ENCODE measurements around the gene IFNK.

IFNK gene

DNA sequence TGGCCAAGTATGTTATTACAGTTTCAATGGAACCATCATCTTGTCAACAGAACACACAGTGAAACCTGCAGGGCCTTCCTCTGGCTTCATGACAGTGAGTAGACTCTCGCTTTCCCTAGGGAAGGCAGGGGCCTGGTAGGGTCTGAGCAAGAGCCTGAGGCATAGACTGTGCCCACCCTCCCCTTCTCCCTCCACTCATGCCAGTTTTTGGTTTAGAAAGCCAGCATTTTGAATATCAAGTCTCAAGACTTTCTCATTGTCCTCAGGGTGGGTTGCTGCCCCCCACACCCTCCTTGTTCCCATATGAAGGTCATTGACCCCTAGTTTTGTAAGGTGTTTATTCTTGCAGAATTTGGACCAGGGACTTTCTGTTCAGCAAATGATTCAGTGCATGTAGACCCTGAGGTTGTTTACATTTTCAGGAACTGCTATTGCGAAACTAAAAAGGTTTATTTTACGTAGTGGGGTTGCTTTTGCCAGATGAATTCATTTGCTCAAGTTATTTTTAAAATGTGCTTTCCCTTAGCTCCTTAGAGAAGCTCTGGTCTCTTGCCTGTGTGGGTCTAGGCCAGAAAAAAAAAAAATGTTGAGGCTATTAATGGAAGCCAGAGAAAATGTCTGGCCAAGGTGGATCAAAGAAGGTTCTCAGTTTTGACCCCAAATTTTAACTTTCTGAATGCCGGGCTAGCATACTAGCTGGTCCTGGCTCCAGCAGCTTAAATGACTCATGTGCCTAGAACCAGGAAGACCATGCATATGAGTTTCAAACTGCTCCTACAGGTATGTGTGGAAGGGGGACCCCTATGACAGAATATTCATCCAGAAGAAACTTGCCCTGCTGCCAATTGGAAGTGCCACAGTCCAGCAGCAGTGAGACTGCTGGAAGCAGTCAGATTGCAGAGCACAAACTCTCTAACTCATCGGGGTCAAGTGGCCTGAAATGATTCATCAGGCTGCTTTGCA is 15.7 kb downstream of the IFNK start:
- no peak for DNase-seq

DNA sequence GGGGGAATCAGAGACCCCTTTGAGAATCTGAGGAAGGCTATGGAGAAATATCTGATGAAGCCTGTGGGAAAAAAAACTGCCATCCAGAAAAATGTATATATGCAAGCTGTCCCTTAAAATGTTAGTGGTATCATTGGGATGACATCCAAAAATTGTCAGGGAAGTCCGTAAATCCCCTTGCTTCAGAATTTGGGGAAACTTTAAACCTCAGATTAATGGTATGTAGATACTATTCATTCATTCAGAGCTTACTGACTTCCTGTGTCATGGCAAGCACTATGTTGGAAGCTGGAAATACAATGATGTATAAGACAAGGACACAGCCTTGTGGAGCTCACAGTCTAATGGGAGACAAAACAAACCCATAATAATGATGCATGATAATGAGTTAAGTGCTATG is 16.4 kb downstream of the IFNK start:
- no peak for DNase-seq

DNA sequence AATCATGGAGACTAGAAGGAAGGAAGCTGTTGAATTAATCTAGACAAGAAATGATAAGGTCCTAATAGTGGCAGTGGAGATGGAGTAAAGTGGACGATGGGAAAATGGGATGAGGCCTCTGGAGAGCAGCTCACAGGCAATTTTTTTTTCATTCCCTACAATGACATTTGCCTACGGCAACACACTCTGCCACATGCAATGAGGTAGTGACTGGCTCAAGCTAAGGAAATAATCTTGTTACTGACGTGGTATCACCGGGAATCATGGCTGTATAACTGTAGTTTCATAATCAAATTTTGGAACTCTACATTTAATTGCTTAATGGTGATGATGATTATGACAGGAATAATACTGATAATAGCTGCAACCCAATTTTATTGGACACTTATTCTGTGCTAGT is 17.6 kb downstream of the IFNK start:
- no peak for DNase-seq

DNA sequence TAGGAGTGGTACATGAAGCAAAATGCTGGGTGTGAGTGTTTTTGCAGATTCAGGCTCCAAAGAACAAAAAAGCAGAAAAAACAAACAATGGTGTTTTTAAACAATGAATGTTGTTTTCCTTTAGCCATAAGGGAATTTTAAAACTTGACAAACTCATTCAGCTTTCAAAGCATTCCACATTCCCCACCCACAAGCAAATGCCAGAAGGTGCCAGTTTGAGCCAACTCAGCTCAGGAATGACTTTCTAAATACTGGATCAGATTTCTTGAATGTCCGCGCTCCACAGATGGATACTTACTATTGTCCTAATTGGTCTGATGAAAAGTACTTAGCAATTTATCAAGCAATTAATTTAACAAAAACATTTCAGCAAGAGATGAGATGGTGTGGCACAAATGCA is 18.4 kb downstream of the IFNK start:
- no peak for DNase-seq

DNA sequence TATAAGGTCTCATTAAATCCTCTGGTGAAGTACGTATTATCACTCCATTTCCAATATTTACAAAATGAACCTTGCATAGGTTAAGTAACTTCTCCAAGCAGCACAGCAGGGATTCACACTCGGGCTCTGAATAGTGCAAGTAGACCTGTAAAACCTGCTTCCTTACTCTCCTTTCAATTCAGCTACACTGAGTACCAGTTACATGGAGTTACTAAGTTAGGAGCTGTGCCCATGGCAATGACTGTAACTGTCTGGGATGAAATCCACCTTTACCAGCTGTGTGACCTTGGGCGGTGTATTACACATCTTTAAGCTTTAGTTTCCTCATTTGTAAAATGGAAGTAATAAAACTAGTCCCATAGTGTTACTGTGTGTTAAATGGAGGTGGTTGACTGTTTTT is 21.4 kb downstream of the IFNK start:
- no peak for DNase-seq

DNA sequence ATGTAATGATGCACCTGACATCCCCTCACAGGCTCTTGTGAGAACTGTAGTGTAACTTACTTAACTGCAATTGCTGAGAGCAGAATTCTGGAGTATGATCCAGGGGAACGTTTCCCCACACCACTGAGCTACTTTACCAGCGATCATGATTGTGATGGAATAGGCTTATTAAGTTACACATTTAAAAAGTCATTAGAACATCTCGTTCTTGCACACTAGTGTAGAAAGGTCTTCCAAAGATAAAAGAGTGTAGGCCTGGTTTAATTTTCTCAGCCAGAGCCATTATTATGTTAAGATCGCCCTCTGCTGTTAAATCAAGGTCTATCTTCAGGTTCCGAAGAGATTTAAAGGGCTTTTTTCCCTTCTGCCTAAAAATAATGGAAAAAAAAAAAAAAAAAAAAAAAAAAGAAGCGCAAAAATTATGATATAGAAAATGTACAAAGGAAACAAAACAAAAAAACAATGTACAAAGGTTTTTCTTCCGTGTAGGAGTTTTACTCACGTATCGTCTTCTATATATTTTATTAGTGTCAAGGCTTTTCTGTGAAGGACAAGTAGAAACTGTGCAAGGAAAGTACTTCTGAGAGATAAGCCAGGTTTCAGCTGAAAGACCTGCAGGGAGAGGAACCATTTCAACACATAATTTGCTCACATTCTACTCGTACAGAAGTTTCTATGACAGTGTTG is 24.1 kb downstream of the IFNK start:
- DNase-seq, result no peak

DNA sequence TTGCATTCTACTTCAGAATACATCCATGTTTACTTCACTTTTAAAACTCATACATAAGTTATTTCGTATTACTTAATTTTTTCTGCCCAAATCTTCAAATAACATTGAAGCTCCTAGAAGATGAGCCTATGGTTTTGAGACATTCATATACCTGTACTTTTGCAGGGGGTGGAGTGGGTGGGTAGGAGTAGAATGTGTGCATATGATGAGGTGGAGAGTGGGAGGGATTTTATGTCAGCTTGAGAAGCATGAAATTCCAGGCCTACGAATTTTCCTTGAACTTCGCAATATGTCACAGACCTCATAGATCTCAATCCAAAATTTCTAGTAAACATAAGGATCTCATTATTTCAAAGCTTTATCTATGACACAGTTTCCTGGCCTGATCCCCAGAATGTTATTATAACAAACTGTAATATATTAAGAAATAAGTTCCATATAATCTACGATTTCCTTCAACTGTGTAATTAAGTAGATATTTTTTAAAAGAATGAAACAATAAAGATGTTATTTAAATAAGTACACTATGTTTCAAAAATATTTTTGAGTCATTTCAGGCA is 25.2 kb downstream of the IFNK start:
- no peak for DNase-seq

DNA sequence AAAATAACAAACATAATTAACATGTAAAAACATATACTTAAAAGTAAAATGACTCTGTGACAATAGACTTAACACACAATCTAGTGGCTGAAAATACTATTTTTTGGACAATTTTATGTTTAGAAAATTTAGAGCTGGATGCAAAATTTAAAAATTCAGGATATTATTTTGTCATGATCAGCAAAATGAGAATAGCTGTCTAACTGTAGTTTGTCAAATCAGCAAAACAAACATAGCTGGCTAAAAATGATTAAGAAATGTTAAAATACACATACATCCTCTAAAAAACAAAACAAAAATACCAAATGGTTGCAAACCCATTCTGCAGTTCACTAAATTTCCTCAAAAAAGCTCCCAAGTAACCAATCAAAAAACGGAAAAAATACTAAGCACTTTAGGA is 30.6 kb downstream of the IFNK start:
- DNase-seq, result no peak

DNA sequence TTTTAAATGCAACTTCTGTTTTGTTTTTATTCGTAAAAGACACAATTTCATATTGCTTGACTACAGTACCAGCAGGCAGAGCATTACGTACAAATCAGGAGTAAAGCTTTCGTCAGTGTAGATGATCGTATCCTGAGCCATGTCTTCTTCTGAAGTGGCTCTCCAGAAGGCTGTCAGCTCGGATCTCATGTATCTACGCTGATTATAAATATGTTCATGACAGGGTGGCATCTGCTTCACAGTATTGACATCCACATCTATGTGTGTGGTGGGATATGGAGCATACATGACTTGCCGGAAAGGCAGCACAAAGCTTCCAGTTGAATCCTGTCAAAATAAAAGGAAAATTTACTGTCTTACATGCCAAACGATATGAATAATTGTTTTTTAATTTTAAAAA is 32.4 kb downstream of the IFNK start:
- no peak for DNase-seq

DNA sequence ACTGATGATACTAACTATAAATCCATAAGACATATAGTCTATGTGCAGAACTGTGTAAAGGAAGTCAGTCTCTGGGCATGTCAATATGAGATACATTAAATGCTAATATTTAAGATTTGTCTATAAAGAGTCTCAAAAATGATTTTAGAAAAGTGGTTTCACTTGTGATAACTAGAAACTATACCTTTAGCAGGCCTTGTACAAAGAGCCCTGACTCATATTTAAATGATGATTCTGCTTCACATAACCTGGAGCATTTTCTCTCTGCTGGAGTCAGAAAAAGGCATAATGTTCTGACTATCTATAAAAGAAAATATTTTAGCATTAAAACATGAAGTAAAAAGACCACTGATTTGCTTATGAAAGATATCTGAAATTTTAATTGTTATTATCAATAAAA is 34.2 kb downstream of the IFNK start:
- no peak for DNase-seq

DNA sequence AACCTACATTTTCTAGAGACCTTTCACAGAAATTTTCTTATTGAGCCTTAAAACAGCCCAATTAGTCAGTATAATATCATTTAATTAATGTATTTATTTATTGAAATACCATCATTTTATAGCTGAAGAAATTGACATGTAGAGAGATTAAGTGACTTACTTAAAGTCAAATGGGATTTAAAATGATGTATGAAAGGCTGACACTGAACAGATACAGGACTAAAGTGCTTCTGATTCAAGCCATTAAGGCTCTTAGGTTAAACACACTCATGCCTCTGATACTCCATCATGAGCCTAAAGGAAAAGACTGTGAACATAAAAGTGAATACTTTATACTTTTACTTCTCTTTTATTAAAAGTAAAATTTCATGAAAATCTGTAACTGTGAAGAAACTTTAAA is 36.4 kb downstream of the IFNK start:
- no peak for DNase-seq

DNA sequence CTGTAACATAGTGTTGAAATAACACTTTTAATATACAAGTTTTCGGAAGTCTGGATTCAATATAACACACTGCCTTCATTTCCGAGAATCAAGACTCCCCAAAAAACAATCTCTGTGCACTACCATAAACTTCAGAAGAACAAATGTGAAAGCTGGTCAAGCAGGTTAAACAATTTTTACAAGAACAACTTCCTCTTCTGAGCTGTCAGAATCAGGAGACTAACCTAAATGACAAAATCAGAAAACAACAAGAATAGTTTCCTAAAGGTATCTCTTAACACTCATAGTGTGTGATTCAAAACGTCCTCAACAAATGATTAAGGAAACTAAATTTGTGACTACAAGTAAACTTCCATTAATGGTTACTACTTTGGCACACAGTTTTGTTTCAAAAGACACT is 37.6 kb downstream of the IFNK start:
- no peak for DNase-seq

DNA sequence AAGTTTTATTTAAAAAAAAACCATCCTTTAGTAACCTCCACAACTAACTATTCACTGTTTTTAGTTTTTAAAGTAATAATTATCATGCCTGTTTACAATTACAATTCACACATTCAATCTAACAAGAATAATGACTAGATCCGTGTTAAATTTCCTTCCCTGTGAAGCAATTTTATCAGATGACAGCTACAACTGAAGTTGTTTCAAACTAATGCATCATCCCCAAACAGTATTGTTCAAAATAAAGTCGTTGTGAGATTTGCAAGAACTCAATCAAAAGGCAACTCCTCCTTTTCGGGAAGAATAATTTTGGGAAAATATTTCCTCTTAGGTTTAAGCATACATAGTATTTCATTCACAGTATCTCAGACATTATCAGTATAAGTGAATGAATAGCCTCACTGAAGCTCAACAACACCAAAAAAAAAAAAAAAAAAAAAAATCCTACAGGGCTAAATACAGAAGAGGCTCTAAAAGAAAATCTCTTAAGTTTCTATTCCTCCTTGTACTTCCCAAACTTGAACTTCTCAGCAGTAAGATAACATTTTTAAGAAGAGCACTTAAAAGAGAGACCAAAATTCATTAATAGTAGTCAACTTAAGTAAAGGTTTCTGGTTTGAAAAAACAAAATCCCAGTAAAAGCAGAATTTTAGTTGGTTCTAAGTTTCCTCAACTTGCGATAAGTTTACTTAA is 39.8 kb downstream of the IFNK start:
- DNase-seq, result no peak

DNA sequence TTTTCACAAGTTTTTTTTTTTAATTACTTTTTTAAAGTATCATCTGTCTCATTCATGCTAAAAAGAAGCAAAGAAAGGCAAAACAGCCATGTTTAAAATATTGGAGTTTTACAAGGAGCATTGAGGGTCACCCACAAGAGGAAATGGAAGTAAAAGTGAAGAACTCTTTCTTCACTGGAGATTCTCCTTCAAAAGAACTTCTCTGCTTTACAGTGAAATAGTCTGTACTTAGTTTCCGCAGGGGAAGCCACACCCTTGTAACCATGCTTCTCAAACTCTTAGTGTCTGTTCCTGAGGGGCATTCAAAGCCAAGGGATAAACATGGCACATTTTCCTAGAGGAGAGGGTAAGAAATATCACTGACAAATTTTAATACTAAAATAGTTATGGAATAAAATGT is 40.6 kb downstream of the IFNK start:
- no peak for DNase-seq

DNA sequence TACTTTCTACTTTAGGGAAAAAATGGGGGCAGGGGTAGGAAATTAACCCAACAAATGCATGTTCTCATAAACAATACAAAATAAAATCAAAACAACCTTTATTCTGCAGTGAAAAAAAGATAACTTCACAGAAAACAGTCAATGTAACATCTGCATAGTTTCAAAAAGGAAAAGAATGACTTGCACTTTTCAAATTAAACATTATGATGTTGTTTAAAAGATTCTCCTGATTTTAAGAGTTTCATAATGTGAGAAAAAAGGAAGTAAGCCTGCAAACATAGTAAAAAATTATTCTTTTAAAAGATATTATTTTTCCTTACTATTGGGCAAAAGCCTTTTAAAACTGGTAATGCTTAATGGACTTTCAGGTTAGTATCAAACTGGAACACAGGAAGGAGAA is 41.6 kb downstream of the IFNK start:
- DNase-seq, result no peak

DNA sequence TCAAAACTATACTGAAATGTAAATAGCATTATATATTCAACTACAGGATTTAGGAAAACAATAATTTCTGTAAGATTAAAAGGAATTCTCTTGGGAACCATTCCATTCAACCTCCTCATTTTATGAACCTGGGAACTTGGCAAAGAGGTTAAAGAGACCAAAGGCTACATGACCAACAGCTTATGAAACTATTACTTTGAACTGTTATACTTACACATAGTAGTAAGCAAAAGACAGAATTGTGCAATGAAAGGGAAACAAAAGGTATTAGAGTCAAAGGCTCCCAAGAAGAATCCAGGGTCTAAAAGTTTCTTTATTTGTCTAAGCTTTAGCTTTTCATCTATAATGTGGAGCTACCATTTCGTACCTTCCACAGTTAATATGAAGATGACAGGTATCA is 42.0 kb downstream of the IFNK start:
- no peak for DNase-seq

DNA sequence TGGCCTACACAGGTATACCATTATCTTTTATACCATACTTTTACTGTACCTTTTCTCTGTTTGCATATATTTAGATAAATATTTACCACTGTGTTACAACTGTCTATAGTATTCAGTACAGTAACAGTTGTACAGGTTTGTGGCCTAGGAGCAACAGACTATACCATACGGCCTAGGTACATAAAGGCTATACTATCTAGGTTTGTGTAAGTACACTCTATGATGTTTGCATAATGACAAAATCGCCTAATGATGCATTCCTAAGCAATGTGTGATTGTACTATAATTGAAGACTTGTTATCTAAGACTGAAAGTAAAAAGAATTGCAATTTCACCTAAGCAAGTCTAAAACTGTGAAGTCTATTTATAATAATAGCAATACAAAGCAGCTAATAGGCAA is 45.3 kb downstream of the IFNK start:
- no peak for DNase-seq

DNA sequence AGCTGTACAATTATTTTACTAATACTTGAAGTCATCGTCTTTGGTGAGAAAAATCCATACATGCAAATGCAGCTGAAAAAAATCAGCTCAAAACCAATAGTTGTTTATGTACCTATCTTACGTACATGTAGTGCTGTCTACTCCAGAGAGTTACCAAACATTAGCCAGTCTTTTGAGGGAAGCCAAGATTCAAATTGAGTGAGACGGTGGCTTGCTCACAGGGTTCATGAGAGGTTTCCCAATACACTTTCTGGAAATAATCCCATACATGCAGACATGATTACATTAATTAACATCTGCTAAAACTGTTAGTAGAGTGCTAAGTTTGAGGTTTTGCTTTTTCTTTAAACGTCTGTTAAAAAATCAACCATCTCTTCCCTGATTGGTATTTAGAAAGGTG is 46.9 kb downstream of the IFNK start:
- no peak for DNase-seq

DNA sequence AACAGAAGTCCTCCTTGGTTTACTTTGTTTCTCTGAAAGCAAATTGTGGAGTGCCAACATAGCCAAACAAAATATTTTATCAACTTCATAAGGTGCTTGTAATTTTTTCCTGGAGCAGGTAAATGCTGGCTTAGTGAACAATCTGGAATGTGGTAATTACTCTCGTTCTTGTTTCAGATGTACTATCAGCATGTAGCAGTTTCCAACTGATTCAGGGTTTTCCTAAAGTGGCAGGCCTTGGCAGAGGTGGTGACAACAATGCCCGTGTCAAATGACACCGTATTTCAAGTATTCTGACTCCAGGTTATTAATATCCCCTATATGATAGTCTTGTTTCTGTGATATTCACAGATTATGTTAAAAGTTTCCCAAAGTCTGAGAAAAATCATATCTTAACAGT is 48.0 kb downstream of the IFNK start:
- DNase-seq, result no peak

DNA sequence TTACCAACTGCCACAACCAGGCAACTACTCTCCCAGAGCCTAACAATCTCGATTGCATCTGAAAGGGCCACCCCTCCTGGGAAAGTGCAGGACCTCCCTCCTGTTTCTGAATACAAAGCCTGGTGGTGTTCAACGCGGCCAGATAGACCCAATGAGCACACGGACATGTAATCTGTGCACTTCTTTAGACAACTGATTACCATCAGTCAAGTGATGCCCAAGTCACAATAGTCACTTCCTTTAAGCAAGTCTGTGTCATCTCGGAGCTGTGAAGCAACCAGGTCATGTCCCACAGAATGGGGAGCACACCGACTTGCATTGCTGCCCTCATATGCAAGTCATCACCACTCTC is 48.5 kb downstream of the IFNK start:
- no peak for DNase-seq

DNA sequence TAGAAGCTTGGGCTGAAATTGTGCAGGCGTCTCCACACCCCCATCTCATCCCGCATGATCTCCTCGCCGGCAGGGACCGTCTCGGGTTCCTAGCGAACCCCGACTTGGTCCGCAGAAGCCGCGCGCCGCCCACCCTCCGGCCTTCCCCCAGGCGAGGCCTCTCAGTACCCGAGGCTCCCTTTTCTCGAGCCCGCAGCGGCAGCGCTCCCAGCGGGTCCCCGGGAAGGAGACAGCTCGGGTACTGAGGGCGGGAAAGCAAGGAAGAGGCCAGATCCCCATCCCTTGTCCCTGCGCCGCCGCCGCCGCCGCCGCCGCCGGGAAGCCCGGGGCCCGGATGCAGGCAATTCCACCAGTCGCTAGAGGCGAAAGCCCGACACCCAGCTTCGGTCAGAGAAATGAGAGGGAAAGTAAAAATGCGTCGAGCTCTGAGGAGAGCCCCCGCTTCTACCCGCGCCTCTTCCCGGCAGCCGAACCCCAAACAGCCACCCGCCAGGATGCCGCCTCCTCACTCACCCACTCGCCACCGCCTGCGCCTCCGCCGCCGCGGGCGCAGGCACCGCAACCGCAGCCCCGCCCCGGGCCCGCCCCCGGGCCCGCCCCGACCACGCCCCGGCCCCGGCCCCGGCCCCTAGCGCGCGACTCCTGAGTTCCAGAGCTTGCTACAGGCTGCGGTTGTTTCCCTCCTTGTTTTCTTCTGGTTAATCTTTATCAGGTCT is 49.0 kb downstream of the IFNK start, which contains the start of gene C9orf72:
TSS of gene C9orf72 (minus strand) at position 564 of the 716 bp plus-strand sequence. CDS start 6,361 bp downstream, outside the sequence.
- peak; percentile 75 to 85 for DNase-seq

Data from stimulated activated CD4-positive, alpha-beta T cell treated with anti-CD3 and anti-CD28 coated beads, Interleukin-2, amount 100 ng/mL, for 48 hours (primary cell).